Vagina (tissue), 2 donors: ENCODE data around the gene DUS2.

Source experiments
- CTCF ChIP-seq, 3 experiments: fragments of 450-650 bp in 2 of 3; fragments of 200-600 bp in 1 of 3; sonication (generic) in 1 of 3; IDR thresholded peaks; one replicate each; pipeline ENCODE4 v1.5.1; 2017 to 2019; ENCODE audit warnings: antibody characterized with exemption in 3 of 3, mild to moderate bottlenecking in 2 of 3, moderate library complexity in 2 of 3
- POLR2A ChIP-seq, 2 donors: fragments of 450-650 bp; IDR thresholded peaks; one replicate each; pipeline ENCODE4 v1.6.1; 2017; ENCODE audit warnings: antibody characterized with exemption in 2 of 2, mild to moderate bottlenecking in 2 of 2, moderate library complexity in 2 of 2
- POLR2AphosphoS5 ChIP-seq, 2 donors: sonication (generic); formaldehyde crosslinking; IDR thresholded peaks; one replicate each; pipeline ENCODE4 v1.9.0; 2017; ENCODE audit warnings: antibody characterized with exemption in 2 of 2, mild to moderate bottlenecking in 2 of 2, low read depth in 1 of 2; ENCODE audit not compliant: insufficient read depth in 1 of 2

- TF ChIP-seq CTCF (IDR thresholded peaks at IDR 0.05) (no peak), POLR2A (IDR thresholded peaks at IDR 0.05) (no peak), POLR2AphosphoS5 (IDR thresholded peaks at IDR 0.05; ENCODE audit: insufficient read depth in 1 of 2, low read depth in 1 of 2) (no peak)
Measured at GRCh38 chr16:68022278-68022727, 781 bp upstream of the DUS2 start.
